NCI-H748 (cell line): Measurements from ENCODE around the gene CALML6.

Experiments
- DNase-seq: peaks from one replicate; lab custom pipeline; 2025; ENCODE audit not compliant: unreplicated experiment; lab: John Stamatoyannopoulos, UW

The CALML6 gene

DNA sequence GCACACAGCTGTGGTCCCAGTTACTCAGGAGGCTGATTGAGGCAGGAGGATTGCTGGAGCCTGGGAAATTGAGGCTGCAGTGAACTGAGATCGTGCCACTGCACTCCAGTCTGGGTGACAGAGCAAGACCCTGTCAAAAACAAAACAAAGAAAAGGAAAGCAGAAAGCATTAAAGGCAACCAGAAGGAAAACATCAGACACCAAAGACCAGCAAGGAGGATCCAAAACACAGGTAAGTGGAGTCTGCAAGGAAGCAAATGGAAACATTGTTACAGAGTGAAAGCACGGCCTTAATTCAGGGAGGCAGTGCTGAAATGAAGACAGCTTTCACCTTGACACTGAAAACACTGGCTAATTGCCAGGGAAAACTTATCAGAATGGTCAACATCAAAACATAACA lies 47.7 kb downstream of the CALML6 start:
- no peak for DNase-seq

DNA sequence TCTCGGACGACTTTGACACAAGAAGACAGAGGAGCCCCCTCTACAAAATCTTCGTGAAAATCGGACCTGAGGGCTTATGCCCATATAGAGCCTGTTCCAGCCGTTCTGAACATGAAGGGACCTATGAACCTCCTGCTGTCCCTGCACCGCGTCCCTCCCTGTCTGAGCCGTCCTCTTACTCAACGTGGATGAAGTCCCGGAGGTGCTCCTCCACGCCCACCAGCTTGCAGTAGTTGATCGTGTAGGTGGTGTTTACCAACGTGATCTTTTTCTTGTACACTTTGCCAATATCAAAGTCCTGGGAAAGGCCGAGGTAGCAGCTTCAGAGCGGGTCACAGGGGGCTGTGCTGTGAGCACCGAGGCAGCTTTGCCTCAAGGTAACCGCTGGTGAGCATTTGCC lies 48.5 kb downstream of the CALML6 start:
- no peak for DNase-seq

DNA sequence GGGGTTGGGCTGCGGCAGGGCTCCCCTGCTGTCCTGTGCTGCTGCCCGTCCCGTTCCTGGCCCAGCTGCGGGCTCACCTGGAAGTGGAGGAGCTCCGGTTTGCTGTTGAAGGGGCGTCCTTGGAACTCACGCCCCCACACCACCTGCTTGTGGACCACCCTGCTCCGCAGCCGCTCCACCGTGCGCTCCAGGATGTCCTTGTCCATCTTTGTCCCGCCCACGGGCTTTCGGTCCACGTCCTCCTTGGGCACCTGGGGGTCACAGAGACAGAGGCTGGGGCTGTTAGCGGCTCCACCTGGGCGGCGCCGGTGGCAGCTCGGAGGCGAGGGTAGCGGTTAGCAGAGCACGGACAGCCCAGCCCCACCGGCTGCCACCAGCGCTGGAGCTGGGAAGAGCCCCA lies 49.8 kb downstream of the CALML6 start:
- no peak for DNase-seq

DNA sequence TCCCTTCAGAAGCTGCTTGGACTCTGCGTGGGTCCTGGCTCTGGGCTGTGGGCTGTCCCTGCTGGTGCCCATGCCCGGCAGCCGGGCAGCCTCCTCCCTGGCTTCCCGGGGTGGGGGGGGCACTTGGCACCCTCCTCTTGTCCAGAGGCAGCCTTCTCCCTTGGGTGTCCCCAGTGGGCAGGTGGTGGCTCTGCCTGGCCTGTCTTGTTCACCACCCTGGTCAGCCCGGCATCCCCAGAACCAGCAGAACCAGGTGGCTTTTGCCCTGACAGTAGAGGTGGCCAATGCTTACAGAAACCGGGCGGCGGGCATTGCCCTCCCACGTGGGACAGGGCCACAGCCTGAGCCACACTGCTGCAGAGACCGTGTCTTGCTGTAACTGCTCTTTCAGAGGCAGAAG lies 50.5 kb downstream of the CALML6 start:
- no peak for DNase-seq

DNA sequence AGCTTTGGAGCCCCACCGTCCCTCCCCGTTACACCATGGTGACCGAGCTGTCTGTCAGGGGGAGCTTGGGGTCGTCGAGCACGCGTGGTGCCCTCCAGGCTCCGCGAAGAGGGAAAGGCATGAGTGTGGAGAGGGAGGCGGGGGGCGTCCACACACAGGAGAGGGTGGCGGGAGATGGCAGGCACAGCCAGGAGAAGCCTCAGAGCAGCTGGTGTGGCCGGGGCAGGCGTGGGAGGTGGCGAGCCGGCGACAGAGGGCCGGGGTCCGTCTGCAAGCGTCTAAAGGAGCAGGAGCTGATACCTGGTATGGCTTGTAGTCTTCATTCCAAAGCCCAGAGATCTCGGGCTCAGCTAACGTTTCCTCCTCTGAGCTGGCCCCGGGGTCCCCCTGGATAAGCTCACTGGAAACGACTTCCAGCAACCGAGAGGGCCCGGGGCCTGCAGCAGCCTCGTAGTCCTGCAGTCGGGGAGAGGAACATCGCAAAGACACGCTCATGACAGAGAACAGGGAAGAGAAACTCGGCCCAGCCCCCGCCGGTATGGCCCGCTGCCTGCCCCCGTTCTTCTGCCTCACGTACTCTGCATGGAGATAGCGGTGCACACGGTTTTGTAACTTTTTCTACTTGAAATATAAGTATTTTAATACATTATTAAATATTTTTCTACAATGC lies 51.1 kb downstream of the CALML6 start:
- DNase-seq, result no peak
